HG03432 (cell line): ENCODE results near the gene RNF19B.
A peak's percentile ranks its signal among the peaks of the same experiment; 100 is the strongest.

Experiments used
- ATAC-seq: cut with Tn5 transposase; IDR thresholded peaks from one replicate; pipeline ENCODE4 v1.9.1; 2021; ENCODE audit warnings: mild to moderate bottlenecking, moderate library complexity; ENCODE audit not compliant: unreplicated experiment

Gene RNF19B

GRCh38 chr1:32971156-32971555 is 6.5 kb upstream of the RNF19B start:
- no peak for ATAC-seq

- ATAC-seq: no peak
Observed at GRCh38 chr1:32969566-32969965, 5.0 kb upstream of the RNF19B start.

- no peak for ATAC-seq
Observed at GRCh38 chr1:32967888-32968568, 3.4 kb upstream of the RNF19B start.

GRCh38 chr1:32966900-32967299 is 2.3 kb upstream of the RNF19B start:
- no peak for ATAC-seq

GRCh38 chr1:32965251-32965747 is 690 bp upstream of the RNF19B start:
- ATAC-seq: no peak

- peak; percentile 25 for ATAC-seq
Observed at GRCh38 chr1:32963746-32964460, 706 bp downstream of the RNF19B start.

- ATAC-seq: peak; percentile 27
Observed at GRCh38 chr1:32962248-32962896, 2.2 kb downstream of the RNF19B start.

- no peak for ATAC-seq
Observed at GRCh38 chr1:32960819-32961355, 3.7 kb downstream of the RNF19B start.

GRCh38 chr1:32960342-32960741 is 4.3 kb downstream of the RNF19B start:
- ATAC-seq: no peak

- ATAC-seq: no peak
Observed at GRCh38 chr1:32958827-32959226, 5.8 kb downstream of the RNF19B start.

GRCh38 chr1:32957017-32957416 is 7.6 kb downstream of the RNF19B start:
- no peak for ATAC-seq

- no peak for ATAC-seq
Observed at GRCh38 chr1:32954168-32954567, 10.4 kb downstream of the RNF19B start.

GRCh38 chr1:32953495-32953894 is 11.1 kb downstream of the RNF19B start:
- no peak for ATAC-seq

GRCh38 chr1:32949519-32949918 is 15.1 kb downstream of the RNF19B start:
- no peak for ATAC-seq

GRCh38 chr1:32948905-32949304 is 15.7 kb downstream of the RNF19B start:
- no peak for ATAC-seq

GRCh38 chr1:32948390-32948722 is 16.3 kb downstream of the RNF19B start:
- ATAC-seq: no peak

GRCh38 chr1:32947669-32948389 is 16.8 kb downstream of the RNF19B start:
- ATAC-seq: no peak

- ATAC-seq: no peak
Observed at GRCh38 chr1:32946413-32946812, 18.2 kb downstream of the RNF19B start.

- no peak for ATAC-seq
Observed at GRCh38 chr1:32944180-32944579, 20.4 kb downstream of the RNF19B start.

GRCh38 chr1:32939655-32940371 is 24.8 kb downstream of the RNF19B start:
- ATAC-seq: no peak
